GM12875 (cell line): ENCODE results near the gene ANKRD13D.

Experiments used
- H3K4me3 ChIP-seq: one replicate; pipeline ENCODE4 v1.5.1; 2011; ENCODE audit warnings: low read depth, low read length, control low read depth
- TF ChIP-seq, protein P1 (sequence below): IDR thresholded peaks from 2 replicates; pipeline ENCODE4 v1.5.1; 2011; ENCODE audit warnings: low read depth, mild to moderate bottlenecking, control low read depth, inconsistent platforms, low read length, moderate library complexity, borderline replicate concordance; ENCODE audit not compliant: insufficient read depth

Gene ANKRD13D

DNA sequence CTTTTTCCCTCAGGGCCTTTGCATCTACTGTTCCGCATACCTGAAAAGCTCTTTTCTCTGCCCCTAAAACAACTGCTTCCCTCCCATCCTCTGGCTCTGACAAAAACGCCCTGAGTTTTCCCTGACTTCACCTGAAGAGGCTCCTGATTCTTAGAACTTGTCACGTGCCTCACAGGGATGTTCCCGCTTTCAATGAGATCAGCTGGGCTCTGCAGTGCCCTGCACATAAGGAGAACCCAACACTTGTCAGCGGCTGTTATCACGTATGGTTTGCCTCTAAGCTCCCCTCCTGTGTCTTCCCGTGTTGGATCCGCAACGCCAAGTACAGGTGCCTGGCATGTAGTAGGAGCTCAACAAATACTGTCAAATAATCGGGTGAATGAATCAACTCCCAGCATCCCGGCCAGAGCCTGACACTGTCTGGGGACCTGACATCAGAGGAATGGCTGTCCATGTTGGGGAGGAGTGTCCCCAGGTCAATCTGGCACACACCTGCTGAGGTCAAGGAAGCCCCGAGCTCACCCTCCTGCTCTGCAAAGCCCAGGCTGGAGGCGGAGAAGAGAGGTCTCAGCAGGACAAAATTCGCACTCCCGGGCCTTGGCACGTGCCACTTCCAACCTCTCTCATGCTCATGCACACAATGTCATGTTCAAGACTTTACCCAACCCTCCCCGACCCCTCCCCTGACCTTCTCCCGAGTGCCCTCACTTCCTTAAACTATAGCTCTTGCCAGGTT lies 27.0 kb upstream of the ANKRD13D start:
- no peak overlapping the region for H3K4me3 ChIP-seq
- TF ChIP-seq, protein P1, sequence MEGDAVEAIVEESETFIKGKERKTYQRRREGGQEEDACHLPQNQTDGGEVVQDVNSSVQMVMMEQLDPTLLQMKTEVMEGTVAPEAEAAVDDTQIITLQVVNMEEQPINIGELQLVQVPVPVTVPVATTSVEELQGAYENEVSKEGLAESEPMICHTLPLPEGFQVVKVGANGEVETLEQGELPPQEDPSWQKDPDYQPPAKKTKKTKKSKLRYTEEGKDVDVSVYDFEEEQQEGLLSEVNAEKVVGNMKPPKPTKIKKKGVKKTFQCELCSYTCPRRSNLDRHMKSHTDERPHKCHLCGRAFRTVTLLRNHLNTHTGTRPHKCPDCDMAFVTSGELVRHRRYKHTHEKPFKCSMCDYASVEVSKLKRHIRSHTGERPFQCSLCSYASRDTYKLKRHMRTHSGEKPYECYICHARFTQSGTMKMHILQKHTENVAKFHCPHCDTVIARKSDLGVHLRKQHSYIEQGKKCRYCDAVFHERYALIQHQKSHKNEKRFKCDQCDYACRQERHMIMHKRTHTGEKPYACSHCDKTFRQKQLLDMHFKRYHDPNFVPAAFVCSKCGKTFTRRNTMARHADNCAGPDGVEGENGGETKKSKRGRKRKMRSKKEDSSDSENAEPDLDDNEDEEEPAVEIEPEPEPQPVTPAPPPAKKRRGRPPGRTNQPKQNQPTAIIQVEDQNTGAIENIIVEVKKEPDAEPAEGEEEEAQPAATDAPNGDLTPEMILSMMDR = no peak

DNA sequence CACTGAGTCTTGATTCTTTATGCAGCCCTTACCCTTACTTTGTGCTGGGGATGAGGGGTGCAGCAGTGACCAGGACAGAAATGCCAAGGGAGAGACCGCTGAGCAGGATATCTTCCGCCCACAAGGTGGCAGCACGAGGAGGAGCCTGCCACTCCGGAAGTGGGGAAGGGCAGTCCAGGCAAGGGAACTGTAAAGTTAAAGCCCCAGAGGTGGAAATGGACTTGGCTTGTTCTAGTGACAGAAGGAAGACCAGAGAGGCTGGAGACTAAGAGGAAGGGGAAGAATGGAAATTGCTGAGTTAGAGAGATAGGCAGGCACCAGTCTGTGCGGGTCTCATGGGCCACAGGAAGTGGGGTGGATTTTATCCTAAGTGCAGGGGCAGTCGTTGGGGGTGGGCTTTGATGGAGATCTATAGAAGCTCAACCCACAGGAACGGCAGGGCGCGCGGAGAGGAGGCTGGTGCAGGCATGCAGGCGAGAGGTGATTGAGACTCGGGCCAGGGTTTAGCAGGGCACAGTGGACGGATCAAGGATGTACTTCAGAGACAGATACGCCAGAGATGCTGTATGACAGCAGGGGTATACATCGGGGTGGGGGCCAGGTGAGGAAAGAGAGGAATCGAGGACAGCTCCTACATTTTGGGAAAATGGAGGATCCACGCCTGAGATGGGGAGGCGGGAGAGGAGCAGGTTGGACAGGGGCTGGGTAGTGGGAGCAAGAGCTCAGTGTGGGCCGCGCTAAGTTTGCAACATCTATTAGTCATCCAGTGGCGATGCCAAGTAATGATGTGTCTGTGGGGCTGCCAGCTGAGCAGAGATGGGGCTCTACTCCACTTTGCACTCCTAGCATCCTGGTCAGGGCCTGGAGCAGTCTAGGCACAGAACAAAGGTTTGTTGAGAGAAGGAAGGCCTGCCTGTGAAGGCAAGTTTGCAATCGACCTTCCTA lies 26.1 kb upstream of the ANKRD13D start:
- TF ChIP-seq, protein P1 = peak; percentile 84
- no peak overlapping the region for H3K4me3 ChIP-seq

DNA sequence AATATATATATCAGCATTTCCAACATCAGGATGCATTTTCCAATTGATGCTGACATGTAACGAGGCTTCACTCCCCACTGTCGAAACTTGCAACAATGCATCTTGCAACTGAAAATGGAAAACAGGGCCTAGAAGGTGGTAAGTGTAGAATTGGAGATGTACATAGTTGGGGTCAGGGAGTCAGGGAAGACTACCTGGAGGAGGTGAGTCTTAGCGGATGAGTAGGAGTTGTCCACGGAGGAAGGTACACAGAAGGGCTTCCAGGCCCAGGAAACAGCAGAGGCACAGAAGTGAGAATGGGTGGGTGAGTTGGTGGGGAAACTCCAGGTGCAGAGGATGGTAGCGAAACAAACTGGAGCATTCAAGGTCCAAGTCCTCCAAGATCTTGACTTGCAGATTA lies 24.8 kb upstream of the ANKRD13D start:
- TF ChIP-seq, protein P1 = no peak
- no peak overlapping the region for H3K4me3 ChIP-seq

DNA sequence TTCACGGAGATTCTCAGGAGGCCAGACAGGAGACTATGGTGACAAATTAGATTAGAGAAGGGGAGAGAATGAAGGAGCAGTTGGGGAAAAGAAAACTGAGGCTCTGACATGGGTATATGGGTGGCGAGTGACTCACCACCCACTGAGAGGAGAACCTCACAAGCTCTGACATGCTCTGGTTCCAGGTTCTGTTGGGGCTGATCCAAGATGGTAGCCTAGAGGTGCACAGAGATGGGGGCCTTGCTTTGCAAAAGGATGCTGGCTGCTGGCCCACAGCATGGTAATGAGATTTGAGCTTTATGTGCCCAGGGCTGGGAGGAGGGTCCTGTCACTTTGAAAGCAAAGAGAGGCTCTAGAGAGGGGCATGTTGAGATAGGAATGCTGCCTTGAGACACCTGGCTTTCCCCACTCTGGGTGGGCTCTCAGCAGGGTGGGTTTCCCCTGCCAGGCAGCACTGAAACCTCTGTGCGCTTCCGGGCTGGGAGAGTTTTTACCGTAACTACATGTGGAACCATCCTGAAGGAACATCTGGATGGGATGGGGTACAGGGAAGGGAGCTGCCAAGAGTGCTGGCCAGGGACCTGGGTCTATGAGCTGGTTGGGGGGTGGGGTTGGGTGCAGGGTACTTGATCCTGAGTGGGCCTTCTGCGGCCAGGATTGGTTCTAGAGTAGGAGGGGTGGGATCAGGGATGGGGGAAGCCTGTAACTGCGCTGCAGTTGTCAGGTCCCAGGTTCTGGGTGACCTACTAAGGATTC lies 24.0 kb upstream of the ANKRD13D start:
- TF ChIP-seq, protein P1 = no peak
- no peak overlapping the region for H3K4me3 ChIP-seq

DNA sequence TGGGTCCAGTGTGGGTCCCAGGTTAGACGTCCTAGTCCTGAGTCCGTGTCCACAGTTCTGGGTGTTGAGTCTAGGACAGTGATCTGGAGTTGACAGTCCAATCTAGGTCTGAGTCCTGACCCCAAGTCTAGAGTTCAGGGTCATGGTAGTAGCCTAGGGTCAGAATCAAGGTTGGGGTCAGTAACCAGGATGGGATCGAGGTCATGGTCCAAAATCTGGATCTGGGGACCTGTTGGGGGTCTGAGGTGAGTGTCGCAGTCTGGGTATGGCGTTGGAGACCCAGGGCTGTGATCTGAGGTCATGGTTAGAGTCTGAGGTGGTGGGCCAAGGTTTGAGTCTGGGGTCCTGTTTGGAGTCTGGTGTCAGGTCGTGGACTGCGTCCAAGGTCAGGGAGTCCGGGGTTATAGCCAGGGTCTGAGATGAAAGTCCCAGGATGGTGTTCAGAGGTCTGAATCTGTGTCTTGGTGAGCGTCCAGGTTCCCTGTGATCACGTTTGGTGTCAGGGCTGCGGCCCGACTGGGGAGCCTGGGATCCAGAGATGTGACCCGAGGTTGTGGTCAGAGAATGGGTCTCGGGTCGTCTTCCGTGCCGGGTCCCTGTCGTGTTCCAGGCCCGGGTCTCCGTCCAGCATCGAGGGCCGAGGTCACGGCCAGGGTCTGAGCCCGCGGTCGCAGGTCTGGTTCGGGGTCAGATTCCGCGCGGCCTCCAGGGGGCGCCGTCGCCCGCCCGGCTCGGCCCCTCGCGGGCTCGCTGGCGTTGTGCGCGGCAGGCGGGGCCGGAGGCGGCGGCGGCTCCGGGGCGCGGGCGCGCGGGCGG lies 23.3 kb upstream of the ANKRD13D start:
- TF ChIP-seq, protein P1 = peak; percentile 85
- peak overlapping the region; percentile 66 for H3K4me3 ChIP-seq

DNA sequence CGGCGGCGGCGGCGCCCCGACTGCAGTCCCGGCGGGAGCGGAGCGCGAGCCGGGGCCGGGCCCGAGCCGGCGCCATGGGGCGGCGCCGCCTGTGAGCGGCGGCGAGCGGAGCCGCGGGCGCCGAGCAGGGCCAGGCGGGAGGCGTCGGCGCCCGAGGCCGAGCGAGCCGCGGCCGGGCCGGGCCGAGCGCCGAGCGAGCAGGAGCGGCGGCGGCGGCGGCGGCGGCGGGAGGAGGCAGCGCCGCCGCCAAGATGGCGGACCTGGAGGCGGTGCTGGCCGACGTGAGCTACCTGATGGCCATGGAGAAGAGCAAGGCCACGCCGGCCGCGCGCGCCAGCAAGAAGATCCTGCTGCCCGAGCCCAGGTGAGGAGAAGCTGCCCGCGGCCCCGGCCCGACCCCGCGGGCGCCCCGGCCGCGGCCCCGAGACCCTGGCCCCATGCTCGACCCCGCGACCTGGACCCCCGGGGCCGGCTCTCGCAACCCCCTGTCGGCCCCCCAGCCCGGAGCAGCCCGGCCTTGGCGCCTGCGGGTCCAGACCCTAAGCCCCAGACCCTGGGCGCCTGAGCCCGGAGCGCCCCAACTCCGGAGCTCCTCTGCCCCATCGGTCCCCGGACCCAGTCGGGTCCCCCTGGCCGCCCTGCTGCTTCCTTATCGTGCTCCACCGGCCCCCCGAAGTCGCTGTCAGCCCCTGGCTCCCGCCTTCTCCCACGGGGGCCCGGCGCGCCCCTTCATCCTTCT lies 22.5 kb upstream of the ANKRD13D start, which contains the start of gene GRK2:
Gene GRK2, plus strand, starts transcription at position 25 of the 739 bp plus-strand sequence. Its CDS starts 227 bp downstream, at position 252.
- peak within 1 kb of the TSS; percentile 66 for H3K4me3 ChIP-seq
- TF ChIP-seq, protein P1 = no peak
